ENCODE measurements around the gene PARD3.

The PARD3 gene

DNA sequence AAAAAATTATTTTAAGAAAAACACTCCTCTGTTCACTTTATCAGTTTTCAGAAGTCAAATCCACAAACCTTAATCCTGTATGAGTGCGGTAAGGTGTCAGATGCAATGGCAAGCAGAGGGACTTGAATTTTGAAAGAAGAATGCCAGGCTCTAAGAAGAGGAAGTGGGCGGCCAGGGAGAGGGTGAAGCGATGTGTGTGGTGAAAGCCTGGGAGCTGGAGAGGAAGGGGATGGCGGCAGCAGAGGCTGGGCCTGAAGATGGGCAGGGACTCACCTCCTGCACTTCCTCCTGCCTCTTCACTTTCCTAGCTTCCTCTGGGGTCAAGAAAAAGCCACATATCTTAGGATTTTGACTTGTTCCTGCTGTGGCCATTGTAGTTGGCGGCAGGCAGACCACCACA is 609.6 kb downstream of the PARD3 start:
- no peak for DNase-seq (ENCODE audit: insufficient read length, low spot score)
- TF ChIP-seq, protein P1, sequence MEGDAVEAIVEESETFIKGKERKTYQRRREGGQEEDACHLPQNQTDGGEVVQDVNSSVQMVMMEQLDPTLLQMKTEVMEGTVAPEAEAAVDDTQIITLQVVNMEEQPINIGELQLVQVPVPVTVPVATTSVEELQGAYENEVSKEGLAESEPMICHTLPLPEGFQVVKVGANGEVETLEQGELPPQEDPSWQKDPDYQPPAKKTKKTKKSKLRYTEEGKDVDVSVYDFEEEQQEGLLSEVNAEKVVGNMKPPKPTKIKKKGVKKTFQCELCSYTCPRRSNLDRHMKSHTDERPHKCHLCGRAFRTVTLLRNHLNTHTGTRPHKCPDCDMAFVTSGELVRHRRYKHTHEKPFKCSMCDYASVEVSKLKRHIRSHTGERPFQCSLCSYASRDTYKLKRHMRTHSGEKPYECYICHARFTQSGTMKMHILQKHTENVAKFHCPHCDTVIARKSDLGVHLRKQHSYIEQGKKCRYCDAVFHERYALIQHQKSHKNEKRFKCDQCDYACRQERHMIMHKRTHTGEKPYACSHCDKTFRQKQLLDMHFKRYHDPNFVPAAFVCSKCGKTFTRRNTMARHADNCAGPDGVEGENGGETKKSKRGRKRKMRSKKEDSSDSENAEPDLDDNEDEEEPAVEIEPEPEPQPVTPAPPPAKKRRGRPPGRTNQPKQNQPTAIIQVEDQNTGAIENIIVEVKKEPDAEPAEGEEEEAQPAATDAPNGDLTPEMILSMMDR (IDR thresholded peaks at IDR 0.05; ENCODE audit: insufficient read depth, missing control alignments) = no peak
- FAIRE-seq = no peak

DNA sequence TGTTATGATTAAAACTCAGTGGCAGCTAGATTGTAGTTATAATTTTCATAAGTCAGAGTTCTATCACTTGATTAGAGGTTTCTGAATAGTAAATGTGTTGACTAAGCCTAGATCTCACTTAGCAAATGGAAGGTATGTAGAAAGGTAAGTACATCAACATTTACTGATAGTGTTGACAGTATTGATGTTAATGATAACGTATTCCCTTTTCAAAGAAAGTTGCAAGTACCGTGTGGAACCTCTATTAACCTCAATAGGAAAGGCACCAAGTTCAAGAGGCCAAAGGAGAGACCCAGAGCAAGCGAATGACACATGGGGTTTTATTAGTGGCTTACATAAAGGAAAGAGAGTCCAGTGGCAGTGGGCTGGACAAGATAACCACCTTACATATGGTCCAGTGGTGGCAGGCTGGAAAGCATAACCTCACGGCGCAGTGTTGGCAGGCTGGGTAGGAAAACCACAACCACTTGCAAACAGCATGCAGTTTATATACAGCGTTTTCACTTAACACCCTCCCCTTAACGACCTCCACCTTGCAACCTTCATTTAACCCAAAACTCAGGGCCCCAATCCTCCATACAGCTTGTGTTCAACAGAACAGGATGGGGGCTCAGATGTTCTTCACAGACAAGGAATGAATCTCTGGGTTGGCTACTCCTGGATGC is 611.0 kb downstream of the PARD3 start:
- TF ChIP-seq, protein P1 (IDR thresholded peaks at IDR 0.05; ENCODE audit: insufficient read depth, missing control alignments) = no peak
- FAIRE-seq = no peak
- DNase-seq (ENCODE audit: insufficient read length, low spot score) = no peak

DNA sequence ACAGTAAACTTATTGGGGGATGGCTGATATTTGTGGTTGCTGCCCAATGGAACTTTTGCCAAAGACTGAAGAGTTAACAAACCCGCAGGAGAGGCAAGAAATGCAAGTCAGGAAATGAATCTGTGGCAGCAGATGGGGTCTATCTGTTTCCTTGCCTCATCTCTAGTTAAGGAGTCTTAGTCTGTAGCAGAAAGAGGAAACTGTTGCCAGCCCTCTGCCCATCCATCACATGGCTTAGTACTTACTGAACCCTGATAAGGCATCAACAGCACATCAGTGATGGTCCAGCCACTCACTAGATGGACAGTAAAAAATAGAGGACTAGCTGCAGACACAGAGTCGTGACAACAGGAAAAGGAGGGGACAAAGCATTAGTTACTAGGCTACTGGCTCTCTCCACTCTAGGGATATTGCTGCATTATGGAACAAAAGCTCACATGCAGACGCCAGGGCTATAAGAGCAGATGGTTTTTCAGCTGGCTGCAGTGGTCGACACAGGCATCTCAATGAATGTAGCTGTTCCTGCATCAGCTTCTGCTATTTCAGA is 614.7 kb downstream of the PARD3 start:
- DNase-seq (ENCODE audit: insufficient read length, low spot score) (no peak), FAIRE-seq (no peak)
- TF ChIP-seq, protein P1 (IDR thresholded peaks at IDR 0.05; ENCODE audit: insufficient read depth, missing control alignments) = no peak

DNA sequence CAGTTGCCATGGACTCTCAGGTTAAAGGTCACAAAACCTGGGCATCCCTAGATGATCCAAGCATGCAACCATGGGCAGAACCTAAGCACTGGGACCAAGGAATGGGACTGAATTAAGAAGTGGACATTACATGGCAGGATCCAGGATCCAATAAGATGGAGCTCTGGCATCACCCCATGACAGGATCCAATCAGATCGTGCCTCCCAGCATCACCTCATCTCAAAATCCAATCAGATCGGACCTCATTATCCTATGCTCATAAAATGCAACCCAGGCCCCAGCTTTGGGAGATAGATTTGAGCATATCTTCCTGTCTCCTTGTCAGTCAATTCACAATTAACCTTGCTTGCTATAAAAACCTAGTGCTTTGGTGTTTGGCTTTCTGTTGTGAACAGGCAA is 616.1 kb downstream of the PARD3 start:
- TF ChIP-seq, protein P1 (IDR thresholded peaks at IDR 0.05; ENCODE audit: insufficient read depth, missing control alignments) = no peak
- FAIRE-seq (no peak), DNase-seq (ENCODE audit: insufficient read length, low spot score) (no peak)

DNA sequence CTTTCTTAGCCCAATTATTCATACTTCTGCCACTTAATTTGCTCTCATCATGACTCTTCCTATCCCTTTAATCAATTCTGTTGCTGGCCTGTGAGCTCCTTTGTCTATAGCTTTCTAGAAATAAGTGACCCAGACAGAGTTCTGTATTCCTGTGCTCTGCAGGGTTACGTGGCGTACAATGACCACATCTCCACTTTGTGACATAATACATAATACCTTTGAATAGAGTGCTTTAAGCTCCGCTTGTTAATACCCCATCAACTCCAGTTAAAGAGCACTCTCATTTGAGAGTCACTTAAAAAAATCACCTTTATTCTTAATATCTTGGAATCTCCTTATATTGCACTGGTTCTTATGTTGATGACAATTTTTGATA is 619.0 kb downstream of the PARD3 start:
- DNase-seq (ENCODE audit: insufficient read length, low spot score) = no peak
- FAIRE-seq = no peak
- TF ChIP-seq, protein P1 (IDR thresholded peaks at IDR 0.05; ENCODE audit: insufficient read depth, missing control alignments) = no peak

DNA sequence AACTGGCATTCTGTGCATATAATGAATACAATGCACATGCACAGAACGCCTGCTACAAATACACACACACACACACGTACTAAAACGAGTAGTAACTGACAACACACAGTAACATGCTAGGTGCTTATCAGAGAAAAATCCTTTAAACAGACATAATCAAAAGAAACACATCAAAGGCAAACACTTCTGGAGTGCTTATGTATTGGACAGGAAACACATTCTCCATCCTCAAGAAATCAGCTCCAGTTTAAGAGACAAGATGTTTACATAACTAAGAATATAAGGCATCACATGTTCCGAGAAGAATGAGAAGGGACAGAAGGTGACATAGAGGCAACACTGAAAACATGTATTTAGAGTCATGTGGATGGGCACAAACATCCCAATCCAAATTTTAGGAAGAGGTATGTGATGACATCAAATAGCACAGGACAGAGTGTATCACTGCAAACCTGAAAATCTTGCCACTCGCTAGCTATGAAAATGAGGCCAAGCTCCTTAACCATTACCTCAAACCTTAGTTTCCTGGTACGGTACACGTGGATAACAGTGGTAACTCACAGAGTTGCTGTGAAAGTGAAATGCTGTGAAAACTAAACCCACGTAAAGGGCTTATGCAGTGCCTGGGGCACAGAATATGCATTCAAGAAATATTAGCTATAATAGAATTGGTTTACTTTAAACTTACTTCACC is 619.6 kb downstream of the PARD3 start:
- DNase-seq (ENCODE audit: insufficient read length, low spot score) (no peak), FAIRE-seq (no peak)
- TF ChIP-seq, protein P1 (IDR thresholded peaks at IDR 0.05; ENCODE audit: insufficient read depth, missing control alignments) = no peak

All from D721Med (cell line).